Sigmoid colon (tissue), 4 donors: ENCODE measurements around the gene DENND2A.

Experiments
- CTCF ChIP-seq, 4 experiments: fragments of 450-650 bp in 3 of 4; fragments of 200-600 bp in 1 of 4; IDR thresholded peaks; one replicate each; pipeline ENCODE4 v1.5.1; 2016 to 2019; ENCODE audit warnings: antibody characterized with exemption in 4 of 4, mild to moderate bottlenecking in 3 of 4, moderate library complexity in 2 of 4
- EP300 ChIP-seq, 4 donors: sonication (generic); formaldehyde crosslinking; IDR thresholded peaks; one replicate each; pipeline ENCODE4 v1.6.1; 2017; ENCODE audit warnings: antibody characterized with exemption in 4 of 4
- POLR2A ChIP-seq, 2 donors: fragments of 450-650 bp; IDR thresholded peaks; one replicate each; pipeline ENCODE4 v1.6.1; 2016; ENCODE audit warnings: antibody characterized with exemption in 2 of 2, mild to moderate bottlenecking in 2 of 2, moderate library complexity in 2 of 2
- POLR2AphosphoS5 ChIP-seq, 4 donors: sonication (generic); formaldehyde crosslinking; IDR thresholded peaks; one replicate each; pipeline ENCODE4 v1.6.1; 2017; ENCODE audit warnings: antibody characterized with exemption in 4 of 4

GRCh38 chr7:140676306-140676705, 35.7 kb upstream of the DENND2A start:
- no peak for TF ChIP-seq CTCF (IDR thresholded peaks at IDR 0.05)
- no peak for TF ChIP-seq POLR2AphosphoS5 (IDR thresholded peaks at IDR 0.05)
- TF ChIP-seq POLR2A (IDR thresholded peaks at IDR 0.05) = no peak
- TF ChIP-seq EP300 (IDR thresholded peaks at IDR 0.05) = no peak
